Epithelial cell of proximal tubule (primary cell): ENCODE results near the gene ATAD1. TPM values are rescaled to one million over a fixed set of nuclear protein-coding genes. Genes with fewer than 3 reads are reported as not detected.
"Not testable (repeated sequence)": the region's sequence is repeated elsewhere in the genome, so short reads cannot be mapped to it uniquely, and the experiment has no call there.

Experiments used
- DNase-seq: peaks from one replicate; pipeline ENCODE4 v3.0.0-alpha.2; 2011; ENCODE audit warnings: low read depth
- H3K4me3 ChIP-seq: 2 replicates; pipeline ENCODE4 v1.5.1; 2011; ENCODE audit warnings: low read depth, mild to moderate bottlenecking, low read length
- total RNA-seq: library from RNA; depleted of rRNA; stranded (reverse); fragments of >200 nt; gene quantifications from 2 replicates; pipeline ENCODE4 v1.2.3, GENCODE V29; 2015
- TF ChIP-seq, protein P1 (sequence below): conservative IDR thresholded peaks from 2 replicates; pipeline ENCODE4 v1.5.1; 2012; ENCODE audit warnings: low read depth, mild to moderate bottlenecking, low read length

Gene ATAD1
- total RNA-seq, 1 donor from 2014 or later: 24.8 TPM

DNA sequence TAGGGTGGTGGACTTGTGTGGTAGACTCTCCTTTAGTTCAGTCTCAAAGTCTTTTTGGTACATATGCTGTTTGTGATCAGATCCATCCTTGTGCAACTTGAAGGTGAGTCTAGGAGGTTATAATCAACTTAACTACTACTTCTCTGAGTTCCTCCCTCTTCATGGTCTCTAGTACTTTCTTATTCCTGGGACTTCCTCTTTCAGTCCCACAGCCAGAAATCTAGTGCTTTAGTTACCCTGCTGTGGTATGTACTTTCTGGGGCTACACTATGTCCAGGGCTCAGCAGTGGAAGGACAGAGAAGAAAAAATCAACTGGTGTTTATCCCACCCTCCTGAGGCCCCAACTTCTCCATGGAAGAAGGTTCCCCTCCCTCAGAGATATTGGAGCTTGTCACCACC is 19.4 kb upstream of the ATAD1 start:
- H3K4me3 ChIP-seq: no peak overlapping the region
- TF ChIP-seq, protein P1, sequence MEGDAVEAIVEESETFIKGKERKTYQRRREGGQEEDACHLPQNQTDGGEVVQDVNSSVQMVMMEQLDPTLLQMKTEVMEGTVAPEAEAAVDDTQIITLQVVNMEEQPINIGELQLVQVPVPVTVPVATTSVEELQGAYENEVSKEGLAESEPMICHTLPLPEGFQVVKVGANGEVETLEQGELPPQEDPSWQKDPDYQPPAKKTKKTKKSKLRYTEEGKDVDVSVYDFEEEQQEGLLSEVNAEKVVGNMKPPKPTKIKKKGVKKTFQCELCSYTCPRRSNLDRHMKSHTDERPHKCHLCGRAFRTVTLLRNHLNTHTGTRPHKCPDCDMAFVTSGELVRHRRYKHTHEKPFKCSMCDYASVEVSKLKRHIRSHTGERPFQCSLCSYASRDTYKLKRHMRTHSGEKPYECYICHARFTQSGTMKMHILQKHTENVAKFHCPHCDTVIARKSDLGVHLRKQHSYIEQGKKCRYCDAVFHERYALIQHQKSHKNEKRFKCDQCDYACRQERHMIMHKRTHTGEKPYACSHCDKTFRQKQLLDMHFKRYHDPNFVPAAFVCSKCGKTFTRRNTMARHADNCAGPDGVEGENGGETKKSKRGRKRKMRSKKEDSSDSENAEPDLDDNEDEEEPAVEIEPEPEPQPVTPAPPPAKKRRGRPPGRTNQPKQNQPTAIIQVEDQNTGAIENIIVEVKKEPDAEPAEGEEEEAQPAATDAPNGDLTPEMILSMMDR: no peak
- no peak for DNase-seq

DNA sequence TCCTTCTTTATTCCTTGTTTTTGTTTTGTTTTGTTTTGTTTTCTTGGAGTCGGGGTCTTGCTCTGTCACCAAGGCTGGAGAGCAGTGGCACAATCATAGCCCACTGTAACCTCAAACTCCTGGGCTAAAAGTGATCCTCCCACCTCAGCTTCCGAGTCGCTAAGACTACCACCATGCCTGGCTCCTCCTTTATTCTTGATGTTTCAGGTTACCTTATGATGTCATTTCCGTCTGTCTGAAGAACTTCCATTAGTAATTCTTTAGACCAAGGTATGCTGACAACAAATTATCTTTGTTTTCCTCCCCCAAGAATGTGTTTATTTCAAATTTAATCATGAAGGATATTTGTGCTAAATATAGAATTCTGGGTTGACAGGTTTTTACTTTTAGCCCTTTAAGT is 18.1 kb upstream of the ATAD1 start:
- H3K4me3 ChIP-seq: no peak overlapping the region
- TF ChIP-seq, protein P1: no peak
- no peak for DNase-seq

DNA sequence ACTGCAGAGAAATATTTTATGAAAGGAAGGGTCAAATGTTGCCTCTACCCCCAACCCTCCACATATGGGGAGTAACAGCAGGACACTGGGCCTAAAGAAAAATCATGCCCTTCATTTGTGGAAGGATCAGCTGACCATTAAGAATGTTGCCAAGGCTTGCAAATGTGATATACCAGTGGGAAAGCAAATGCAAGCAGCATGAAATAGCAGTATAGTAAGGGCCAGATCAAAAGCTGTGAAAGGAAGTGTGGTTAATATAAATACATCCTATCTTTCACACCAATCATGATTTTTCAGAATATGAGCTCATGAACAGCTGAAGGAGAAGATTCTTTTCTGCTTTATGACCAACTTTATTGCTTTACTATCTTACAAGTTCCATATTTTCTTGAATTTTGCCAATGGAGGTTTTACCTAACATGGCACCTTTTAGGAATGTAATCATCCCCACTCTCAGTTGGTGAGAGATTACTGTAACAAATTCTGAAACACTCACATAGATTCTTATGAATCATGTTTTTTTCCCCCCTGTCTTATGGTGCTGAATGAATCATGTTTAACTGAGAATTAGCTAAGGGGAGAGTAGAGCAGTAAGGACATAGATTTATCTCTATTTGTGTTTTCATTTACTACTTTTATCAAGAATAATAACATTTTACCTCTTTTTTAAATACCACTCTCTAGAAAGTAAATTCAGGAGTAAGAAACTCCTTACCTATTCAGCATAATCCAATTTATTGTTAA is 12.1 kb upstream of the ATAD1 start:
- no peak overlapping the region for H3K4me3 ChIP-seq
- TF ChIP-seq, protein P1: no peak
- no peak for DNase-seq

DNA sequence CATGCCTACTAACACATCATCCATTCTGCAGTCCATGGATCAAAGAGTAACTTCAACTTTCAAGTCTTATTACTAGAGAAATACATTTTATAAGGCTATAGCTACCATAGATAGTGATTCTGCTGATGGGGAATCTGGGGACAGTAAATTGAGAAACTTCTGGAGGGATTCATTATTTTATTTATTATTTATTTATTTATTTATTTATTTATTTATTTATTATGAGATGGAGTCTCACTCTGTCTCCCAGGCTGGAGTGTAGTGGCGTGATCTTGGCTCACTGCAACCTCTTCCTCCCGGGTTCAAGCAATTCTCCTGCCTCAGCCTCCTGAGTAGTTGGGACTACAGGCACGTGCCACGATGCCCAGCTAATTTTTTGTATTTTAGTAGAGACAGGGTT is 11.0 kb upstream of the ATAD1 start:
- DNase-seq, H3K4me3 ChIP-seq: not testable (repeated sequence)

DNA sequence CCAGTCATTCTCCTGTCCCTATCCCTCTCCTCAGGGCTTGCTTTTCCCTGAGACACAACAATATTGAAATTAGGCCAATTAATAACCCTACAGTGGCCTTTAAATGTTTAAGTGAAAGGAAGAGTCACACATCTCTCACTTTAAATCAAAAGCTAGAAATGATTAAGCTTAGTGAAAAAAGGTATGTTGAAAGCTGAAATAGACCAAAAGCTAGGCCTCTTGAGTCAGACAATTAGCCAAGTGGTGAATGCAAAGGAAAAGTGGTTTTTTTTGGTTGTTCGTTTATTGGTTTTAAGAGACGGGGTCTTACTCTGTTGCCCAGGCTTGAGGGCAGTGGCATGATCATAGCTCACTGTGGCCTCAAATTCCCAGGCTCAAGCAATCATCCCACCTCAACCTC is 9.7 kb upstream of the ATAD1 start:
- no peak for DNase-seq
- TF ChIP-seq, protein P1: no peak

DNA sequence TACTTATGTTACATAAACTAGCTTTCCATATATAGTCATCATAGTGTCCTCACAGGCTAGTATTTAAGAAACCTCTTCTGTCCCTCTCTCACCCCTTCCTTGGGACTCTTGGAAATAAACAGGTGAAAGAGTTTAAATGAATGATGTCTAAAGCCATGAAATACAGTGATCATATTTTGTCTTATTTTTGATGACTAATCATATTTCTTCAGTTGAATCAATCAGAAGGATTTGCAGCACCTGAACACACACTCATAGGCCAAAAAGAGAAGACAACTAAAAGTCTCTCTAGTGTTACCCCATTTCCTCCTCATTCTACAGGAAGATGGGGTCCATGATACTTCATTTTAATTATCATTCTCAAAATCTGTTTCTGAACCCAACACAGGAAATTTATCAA is 8.6 kb upstream of the ATAD1 start:
- H3K4me3 ChIP-seq: no peak overlapping the region
- no peak for DNase-seq
- TF ChIP-seq, protein P1: no peak

More for the DNA sequence above, 9.7 kb upstream of the ATAD1 start:
- H3K4me3 ChIP-seq: no peak overlapping the region

DNA sequence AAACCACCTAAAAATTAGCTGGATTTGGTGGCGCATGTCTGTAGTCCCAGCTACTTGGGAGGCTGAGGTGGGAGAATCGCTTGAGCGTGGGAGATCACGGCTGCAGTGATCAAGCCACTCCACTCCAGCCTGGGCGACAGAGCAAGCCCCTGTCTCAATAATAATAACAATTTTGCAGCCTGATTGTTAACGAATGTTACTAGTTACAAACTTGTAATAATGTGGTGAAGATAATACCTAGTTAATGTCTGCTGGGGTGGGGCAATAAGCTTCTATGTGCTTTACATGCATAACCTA is 1.2 kb upstream of the ATAD1 start:
- TF ChIP-seq, protein P1: no peak

More for the DNA sequence above, 1.2 kb upstream of the ATAD1 start:
- H3K4me3 ChIP-seq: peak overlapping the region; percentile 77
- no peak for DNase-seq
